Liver (tissue), 9 donors: ENCODE results near the gene PCYT1A. TPM values are rescaled to one million over a fixed set of nuclear protein-coding genes. Genes with fewer than 3 reads are reported as not detected.

ENCODE experiments used
- DNase-seq: peaks from one replicate; pipeline ENCODE4 v3.0.0-alpha.2; 2017; ENCODE audit warnings: low spot score
- H3K27ac ChIP-seq, 2 donors: one replicate each; pipeline ENCODE4 v1.7.0; 2013; ENCODE audit warnings: inconsistent platforms in 2 of 2, low read length in 2 of 2, control low read depth in 1 of 2, low read depth in 1 of 2, mild to moderate bottlenecking in 1 of 2
- H3K27me3 ChIP-seq, 4 donors: one replicate each; pipeline versions ENCODE4 v1.6.1 to v1.7.0; 2013; ENCODE audit warnings: low read length in 3 of 4, inconsistent platforms in 1 of 4, mild to moderate bottlenecking in 1 of 4, moderate library complexity in 1 of 4; ENCODE audit not compliant: control insufficient read depth in 4 of 4, insufficient read depth in 4 of 4
- H3K36me3 ChIP-seq, 4 donors: one replicate each; pipeline versions ENCODE4 v1.6.1 to v1.7.0; 2013; ENCODE audit warnings: low read length in 3 of 4, mild to moderate bottlenecking in 3 of 4, low read depth in 1 of 4, moderate library complexity in 1 of 4; ENCODE audit not compliant: control insufficient read depth in 4 of 4, insufficient read depth in 3 of 4
- H3K4me1 ChIP-seq, 4 donors: one replicate each; pipeline versions ENCODE4 v1.6.1 to v1.7.0; 2013; ENCODE audit warnings: low read length in 3 of 4, mild to moderate bottlenecking in 3 of 4, moderate library complexity in 1 of 4; ENCODE audit not compliant: control insufficient read depth in 4 of 4, insufficient read depth in 4 of 4
- H3K4me3 ChIP-seq, 3 donors: one replicate each; pipeline versions ENCODE4 v1.6.1 to v1.7.0; 2013; ENCODE audit warnings: low read length in 3 of 3, control low read depth in 1 of 3, low read depth in 1 of 3, mild to moderate bottlenecking in 1 of 3
- H3K9ac ChIP-seq, 2 donors: one replicate each; pipeline ENCODE4 v1.7.0; 2013; ENCODE audit warnings: low read length in 2 of 2, mild to moderate bottlenecking in 2 of 2, moderate library complexity in 2 of 2, control low read depth in 1 of 2, low read depth in 1 of 2
- H3K9me3 ChIP-seq, 4 donors: one replicate each; pipeline versions ENCODE4 v1.6.1 to v1.7.0; 2013; ENCODE audit warnings: low read length in 3 of 4; ENCODE audit not compliant: control insufficient read depth in 4 of 4
- EGR1 ChIP-seq, 2 donors: IDR thresholded peaks; 2 replicates each; pipeline ENCODE4 v1.6.1; 2016 to 2018; ENCODE audit warnings: antibody characterized with exemption in 2 of 2, low read depth in 2 of 2
- FOXA1 ChIP-seq: IDR thresholded peaks from 2 replicates; pipeline ENCODE4 v1.6.1; 2016; ENCODE audit warnings: antibody characterized with exemption
- HNF4A ChIP-seq, 2 donors: conservative IDR thresholded peaks; 2 replicates each; pipeline ENCODE4 v1.6.1; 2016; ENCODE audit warnings: antibody characterized with exemption in 2 of 2, mild to moderate bottlenecking in 2 of 2
- HNF4G ChIP-seq: IDR thresholded peaks from 2 replicates; pipeline ENCODE4 v1.6.1; 2016; ENCODE audit warnings: antibody characterized with exemption
- JUND ChIP-seq, 2 donors: IDR thresholded peaks; 2 replicates each; pipeline ENCODE4 v1.6.1; 2016; ENCODE audit warnings: antibody characterized with exemption in 2 of 2
- NR2F2 ChIP-seq: IDR thresholded peaks from 2 replicates; pipeline ENCODE4 v1.6.1; 2016; ENCODE audit warnings: antibody characterized with exemption
- TAF1 ChIP-seq: conservative IDR thresholded peaks from 2 replicates; pipeline ENCODE4 v1.6.1; 2016; ENCODE audit warnings: antibody characterized with exemption, mild to moderate bottlenecking
- WGBS: extraction: QIAGEN DNeasy Blood & Tissue Kit; methylation state at CpG from one replicate; pipeline ENCODE4 v1.1.7; 2013; 5-methylcytosine and 5-hydroxymethylcytosine counted together
- polyA plus RNA-seq, 2 donors: library from polyadenylated mRNA; stranded (reverse) in 1 of 2; unstranded in 1 of 2; fragments of 200-250 nt in 1 of 2; fragments of >200 nt in 1 of 2; fragmentation: Nextera tagmentation in 1 of 2; extraction: Ambion mirVana in 1 of 2; gene quantifications; one replicate each; pipeline versions ENCODE4 v1.2.1 to v1.2.3, GENCODE V29; 2013 to 2015
- total RNA-seq, 2 donors: library from RNA; depleted of rRNA; stranded (reverse); fragments of >200 nt; gene quantifications; one replicate each; pipeline ENCODE4 v1.2.3, GENCODE V29; 2014
- TF ChIP-seq, protein P1 (sequence below): IDR thresholded peaks from 2 replicates; pipeline ENCODE4 v1.6.1; 2016; ENCODE audit warnings: antibody characterized with exemption
- TF ChIP-seq, protein P2 (sequence below): IDR thresholded peaks from 2 replicates; pipeline ENCODE4 v1.6.1; 2016; ENCODE audit warnings: antibody characterized with exemption, mild to moderate bottlenecking
- donor health status: healthy.
- donor health status: healthy.
- donor health status: healthy.
- donor health status: healthy.
- donor health status: healthy.

The PCYT1A gene
- total and polyA plus RNA-seq, 4 donors, result 12.5 to 56.8 (median 24.3) TPM

DNA sequence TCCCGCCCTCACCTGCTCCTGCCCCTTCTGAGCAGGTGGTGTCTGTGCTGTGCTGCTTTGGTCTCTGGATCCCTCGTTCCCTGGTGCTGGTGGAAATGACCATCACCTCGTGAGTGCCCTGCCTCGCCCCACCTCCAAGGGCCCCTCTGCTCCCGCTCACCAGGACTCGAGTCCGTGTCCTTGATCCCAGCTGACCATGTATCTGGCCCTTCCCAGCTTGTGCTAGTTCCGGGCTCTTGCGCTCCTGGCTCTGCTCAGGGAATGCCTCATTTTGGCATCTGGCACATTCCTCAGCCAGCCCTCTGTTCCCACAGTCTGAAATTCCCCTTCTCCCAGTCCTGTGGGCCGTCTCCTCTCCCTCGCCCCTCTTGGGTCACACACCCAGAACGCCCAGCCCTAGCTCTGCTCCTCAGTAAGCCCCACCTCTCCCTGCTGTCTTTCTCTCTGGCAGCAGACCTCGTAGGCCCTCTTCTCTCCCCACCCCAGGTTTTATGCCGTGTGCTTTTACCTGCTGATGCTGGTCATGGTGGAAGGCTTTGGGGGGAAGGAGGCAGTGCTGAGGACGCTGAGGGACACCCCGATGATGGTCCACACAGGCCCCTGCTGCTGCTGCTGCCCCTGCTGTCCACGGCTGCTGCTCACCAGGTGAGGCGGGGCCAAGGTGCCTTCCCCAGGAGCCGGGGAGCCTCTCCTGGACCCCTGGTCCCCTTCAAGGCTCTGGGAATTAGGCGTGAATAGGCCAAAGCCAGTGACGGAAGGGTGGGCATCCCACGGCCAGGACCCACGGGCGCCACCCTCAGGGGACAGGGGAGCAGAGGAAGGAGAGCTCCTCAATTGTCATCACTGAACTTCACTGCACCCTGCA lies 59.7 kb downstream of the PCYT1A start:
- Histone ChIP-seq H3K4me3 (no peak overlapping the region), H3K36me3 (peaks cover 4 to 62% (median 26%) of the 10 kb centered on the region in 4 donors), H3K27ac (no peak overlapping the region), H3K9ac (no peak overlapping the region), H3K9me3 (no peaks in the 10 kb centered on the region), H3K27me3 (no peaks in the 10 kb centered on the region), H3K4me1 (no peaks in the 10 kb centered on the region)
- DNase-seq, result no peak
- WGBS, result 82% methylated on average over 24 of the region's 24 CpGs
- TF ChIP-seq NR2F2, result no peak

DNA sequence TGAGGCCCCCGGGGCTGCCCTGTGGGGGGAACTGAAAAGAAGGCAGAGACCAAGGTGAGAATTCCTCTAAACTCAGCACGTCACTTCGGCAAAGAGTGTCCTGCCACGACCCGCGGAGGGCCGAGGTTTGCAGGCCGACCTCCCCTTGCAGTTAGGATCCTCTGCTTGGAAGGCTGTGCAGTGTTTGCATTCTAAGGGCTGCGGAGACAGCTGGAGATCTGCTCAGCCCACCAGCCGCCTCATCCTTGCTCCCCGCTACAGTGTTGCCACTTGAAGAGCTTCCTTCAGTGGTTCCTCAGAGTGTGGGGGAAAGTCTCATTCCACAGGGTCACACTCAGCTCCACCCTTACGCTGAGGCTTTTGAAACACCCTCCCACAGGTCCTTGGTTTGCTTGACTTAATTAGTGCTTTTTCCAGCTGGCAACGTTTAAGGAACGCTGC lies 60.4 kb downstream of the PCYT1A start:
- Histone ChIP-seq H3K27me3 (no peaks in the 10 kb centered on the region), H3K27ac (no peak overlapping the region), H3K9me3 (no peaks in the 10 kb centered on the region), H3K4me3 (no peak overlapping the region), H3K9ac (no peak overlapping the region), H3K4me1 (no peaks in the 10 kb centered on the region), H3K36me3 (peaks cover 4 to 55% (median 23%) of the 10 kb centered on the region in 4 donors)
- 87% methylated on average over 14 of the region's 14 CpGs for WGBS
- no peak for DNase-seq
- no peak for TF ChIP-seq JUND (IDR thresholded peaks at IDR 0.05)
- no peak for TF ChIP-seq HNF4A (conservative IDR thresholded peaks at IDR 0.05)
- no peak for TF ChIP-seq EGR1 (IDR thresholded peaks at IDR 0.05; ENCODE audit: low read depth in 2 of 2)

DNA sequence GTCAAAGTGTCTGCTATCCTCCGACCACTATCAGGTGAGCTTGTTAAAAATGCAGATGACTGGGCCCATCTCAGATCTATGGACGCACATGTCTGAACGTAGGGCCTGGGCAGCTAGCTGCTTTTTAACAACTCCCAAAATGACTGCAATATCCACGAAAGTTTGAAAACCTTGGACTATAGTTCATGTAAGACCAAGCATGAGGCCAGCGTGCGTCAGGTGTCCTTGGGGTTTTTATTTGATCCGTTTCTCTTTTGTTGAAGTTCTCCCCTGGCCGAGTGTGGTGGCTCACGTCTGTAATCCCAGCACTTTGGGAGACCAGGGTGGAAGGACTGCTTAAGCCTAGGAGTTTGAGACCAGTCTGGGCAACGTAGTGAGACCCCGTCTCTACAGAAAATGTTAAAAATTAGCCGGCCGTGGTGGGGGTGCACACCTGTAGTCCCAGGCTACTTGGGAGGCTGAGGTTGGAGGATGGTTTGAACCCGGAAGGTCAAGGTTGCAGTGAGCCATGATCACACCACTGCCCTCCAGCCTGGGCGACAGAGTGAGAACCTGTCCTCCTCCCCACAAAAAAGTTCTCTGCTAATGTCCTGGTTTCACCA lies 61.7 kb downstream of the PCYT1A start:
- no peak for TF ChIP-seq HNF4G
- TF ChIP-seq, protein P1, sequence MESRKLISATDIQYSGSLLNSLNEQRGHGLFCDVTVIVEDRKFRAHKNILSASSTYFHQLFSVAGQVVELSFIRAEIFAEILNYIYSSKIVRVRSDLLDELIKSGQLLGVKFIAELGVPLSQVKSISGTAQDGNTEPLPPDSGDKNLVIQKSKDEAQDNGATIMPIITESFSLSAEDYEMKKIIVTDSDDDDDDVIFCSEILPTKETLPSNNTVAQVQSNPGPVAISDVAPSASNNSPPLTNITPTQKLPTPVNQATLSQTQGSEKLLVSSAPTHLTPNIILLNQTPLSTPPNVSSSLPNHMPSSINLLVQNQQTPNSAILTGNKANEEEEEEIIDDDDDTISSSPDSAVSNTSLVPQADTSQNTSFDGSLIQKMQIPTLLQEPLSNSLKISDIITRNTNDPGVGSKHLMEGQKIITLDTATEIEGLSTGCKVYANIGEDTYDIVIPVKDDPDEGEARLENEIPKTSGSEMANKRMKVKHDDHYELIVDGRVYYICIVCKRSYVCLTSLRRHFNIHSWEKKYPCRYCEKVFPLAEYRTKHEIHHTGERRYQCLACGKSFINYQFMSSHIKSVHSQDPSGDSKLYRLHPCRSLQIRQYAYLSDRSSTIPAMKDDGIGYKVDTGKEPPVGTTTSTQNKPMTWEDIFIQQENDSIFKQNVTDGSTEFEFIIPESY, result no peak
- TF ChIP-seq TAF1, result no peak
- TF ChIP-seq, protein P2, sequence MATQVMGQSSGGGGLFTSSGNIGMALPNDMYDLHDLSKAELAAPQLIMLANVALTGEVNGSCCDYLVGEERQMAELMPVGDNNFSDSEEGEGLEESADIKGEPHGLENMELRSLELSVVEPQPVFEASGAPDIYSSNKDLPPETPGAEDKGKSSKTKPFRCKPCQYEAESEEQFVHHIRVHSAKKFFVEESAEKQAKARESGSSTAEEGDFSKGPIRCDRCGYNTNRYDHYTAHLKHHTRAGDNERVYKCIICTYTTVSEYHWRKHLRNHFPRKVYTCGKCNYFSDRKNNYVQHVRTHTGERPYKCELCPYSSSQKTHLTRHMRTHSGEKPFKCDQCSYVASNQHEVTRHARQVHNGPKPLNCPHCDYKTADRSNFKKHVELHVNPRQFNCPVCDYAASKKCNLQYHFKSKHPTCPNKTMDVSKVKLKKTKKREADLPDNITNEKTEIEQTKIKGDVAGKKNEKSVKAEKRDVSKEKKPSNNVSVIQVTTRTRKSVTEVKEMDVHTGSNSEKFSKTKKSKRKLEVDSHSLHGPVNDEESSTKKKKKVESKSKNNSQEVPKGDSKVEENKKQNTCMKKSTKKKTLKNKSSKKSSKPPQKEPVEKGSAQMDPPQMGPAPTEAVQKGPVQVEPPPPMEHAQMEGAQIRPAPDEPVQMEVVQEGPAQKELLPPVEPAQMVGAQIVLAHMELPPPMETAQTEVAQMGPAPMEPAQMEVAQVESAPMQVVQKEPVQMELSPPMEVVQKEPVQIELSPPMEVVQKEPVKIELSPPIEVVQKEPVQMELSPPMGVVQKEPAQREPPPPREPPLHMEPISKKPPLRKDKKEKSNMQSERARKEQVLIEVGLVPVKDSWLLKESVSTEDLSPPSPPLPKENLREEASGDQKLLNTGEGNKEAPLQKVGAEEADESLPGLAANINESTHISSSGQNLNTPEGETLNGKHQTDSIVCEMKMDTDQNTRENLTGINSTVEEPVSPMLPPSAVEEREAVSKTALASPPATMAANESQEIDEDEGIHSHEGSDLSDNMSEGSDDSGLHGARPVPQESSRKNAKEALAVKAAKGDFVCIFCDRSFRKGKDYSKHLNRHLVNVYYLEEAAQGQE, result no peak
- TF ChIP-seq NR2F2, result no peak
- no peak for TF ChIP-seq FOXA1
- no peak overlapping the region for H3K4me3 ChIP-seq
- DNase-seq, result no peak
- H3K9ac ChIP-seq, result no peak overlapping the region
- no peaks in the 10 kb centered on the region for H3K4me1 ChIP-seq
- no peak overlapping the region for H3K27ac ChIP-seq
- peaks cover 4 to 43% (median 16%) of the 10 kb centered on the region in 4 donors for H3K36me3 ChIP-seq
- WGBS, result 94% methylated on average over 15 of the region's 15 CpGs
- H3K9me3 ChIP-seq, result no peaks in the 10 kb centered on the region
- H3K27me3 ChIP-seq, result no peaks in the 10 kb centered on the region
